HK-2 (cell line): ENCODE data around the gene DMGDH.

ENCODE experiments used
- DNase-seq: peaks from one replicate; pipeline ENCODE4 v3.0.0-alpha.2; 2018; ENCODE audit not compliant: unreplicated experiment

The DMGDH gene

GRCh38 chr5:78974601-78975000 is 94.9 kb downstream of the DMGDH start:
- DNase-seq: no peak

DNA sequence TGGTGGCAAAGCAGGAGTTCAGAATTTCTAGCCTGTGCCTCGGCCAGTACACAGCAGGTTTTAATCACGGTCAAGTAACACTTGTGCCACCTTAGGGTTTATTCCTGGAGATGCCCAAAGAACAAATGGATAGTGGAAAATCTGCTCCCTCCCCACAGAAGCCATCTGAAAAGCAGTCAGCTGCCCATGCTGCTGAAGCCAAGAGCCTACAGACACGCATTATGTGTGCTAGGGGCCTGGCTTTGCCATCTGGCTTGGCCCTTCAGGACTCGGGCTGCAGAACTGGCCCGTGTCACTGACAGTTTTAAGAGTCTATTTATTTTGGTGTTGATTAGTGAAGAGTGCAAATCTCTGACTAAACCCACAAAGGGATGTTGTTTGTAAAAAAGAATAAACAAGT is 95.5 kb downstream of the DMGDH start:
- no peak for DNase-seq

GRCh38 chr5:78972654-78973428 is 96.6 kb downstream of the DMGDH start:
- no peak for DNase-seq

- DNase-seq: no peak
Measured at GRCh38 chr5:78971998-78972397, 97.5 kb downstream of the DMGDH start.

DNA sequence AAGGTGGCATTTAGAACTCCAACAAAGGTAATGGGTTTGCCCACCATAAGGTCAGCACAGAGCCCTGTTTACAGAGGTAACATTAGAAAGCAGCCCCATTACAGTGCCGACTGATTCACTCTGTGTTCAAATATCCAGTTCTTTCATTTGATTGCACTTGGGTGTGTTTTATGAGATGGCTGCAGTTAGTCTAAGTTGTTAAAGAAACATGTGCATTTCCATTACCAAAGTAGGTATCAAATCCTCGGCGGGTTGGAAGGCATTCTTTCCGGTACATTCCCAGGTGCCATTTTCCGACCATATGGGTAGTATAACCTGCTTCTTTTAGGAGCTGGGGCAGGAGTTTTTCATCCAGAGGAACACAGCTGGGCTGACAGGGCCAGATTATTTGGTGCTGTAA is 100.7 kb downstream of the DMGDH start:
- no peak for DNase-seq

DNA sequence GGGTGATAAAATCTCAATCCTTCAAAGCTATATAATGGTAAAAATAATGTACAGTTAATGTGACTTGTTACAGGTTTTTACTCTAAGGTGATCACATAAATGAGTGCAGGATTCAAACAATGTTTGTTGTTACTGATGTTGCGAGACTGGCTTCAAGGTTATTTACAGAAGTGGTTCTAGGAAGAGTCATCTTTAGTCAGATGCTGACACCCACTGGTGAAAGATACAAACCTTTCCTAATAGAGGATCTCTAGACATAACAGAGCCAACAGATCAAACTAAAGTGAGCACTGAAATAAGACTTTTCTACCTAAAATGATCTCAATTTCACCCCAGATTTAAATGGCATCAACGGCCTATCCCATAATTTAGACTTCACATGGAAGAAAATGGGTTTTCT is 104.6 kb downstream of the DMGDH start:
- DNase-seq: no peak

- DNase-seq: no peak
Measured at GRCh38 chr5:78961743-78962142, 107.7 kb downstream of the DMGDH start.

DNA sequence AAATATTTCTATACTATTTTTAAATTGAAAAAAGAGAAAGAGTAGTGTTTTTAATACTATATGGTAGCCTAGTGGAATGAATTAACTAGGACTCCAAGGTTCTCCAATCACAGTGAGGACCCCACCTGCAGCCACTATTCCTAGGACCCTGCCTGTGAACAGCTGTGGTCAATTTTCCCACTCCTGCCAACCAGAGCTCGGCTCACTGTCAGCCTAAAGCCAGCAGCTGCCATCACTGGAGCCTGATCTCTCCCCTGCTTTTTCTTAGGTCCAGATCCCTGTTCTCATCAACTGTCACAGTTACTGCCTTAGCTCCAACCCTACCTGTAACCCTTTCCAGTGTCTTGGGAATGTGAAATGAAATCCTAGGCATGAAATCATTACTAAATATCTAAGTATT is 109.7 kb downstream of the DMGDH start:
- no peak for DNase-seq

GRCh38 chr5:78958672-78959445 is 110.6 kb downstream of the DMGDH start:
- DNase-seq: no peak

- DNase-seq: no peak
Measured at GRCh38 chr5:78956901-78957300, 112.6 kb downstream of the DMGDH start.

GRCh38 chr5:78953092-78953800 is 116.2 kb downstream of the DMGDH start:
- no peak for DNase-seq
